GM19452 (cell line): Measurements from ENCODE around the gene SATL1.
"Not testable (repeated sequence)": the region's sequence is repeated elsewhere in the genome, so short reads cannot be mapped to it uniquely, and the experiment has no call there.

Experiments
- ATAC-seq: cut with Tn5 transposase; IDR thresholded peaks from one replicate; pipeline ENCODE4 v1.9.1; 2021; ENCODE audit not compliant: unreplicated experiment

Gene SATL1

DNA sequence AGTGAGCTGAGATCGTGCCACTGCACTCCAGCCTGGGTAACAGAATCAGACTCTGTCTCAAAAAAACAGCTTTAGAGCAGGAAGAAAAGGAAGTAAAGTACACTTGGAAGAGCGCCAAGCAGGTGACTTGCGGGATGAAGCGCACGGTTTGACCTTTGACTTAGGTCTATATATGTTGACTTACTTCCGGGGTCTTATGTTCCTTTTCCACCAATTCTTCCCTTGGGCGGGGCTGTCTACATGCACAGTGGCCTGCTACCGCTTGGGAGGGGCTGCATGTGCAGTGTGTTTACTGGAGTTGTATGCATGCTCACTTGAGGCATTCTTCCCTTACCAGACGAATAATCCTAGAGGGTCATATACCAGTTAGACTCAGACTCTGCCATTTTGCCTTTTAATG, 131.3 kb downstream of the SATL1 start:
- ATAC-seq, result no peak

DNA sequence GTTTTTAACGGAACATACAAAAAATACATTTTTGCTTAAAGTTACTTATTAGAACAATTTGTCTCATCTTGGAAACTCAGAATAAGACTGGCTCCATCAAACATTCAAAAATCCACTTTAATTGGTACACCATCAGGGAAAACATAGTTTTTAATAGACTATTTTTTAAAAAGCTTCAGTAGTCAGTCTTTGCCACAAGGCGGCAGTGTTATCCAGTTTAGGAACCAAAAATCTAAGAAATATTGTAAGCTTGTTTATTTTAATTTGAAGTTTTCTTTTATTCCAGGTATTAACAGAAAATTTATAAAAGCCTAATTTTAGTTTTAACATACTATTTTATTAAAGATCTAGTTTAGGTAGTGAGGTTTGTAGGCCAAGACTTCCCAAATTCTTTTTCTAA, 132.2 kb downstream of the SATL1 start:
- ATAC-seq, result no peak

DNA sequence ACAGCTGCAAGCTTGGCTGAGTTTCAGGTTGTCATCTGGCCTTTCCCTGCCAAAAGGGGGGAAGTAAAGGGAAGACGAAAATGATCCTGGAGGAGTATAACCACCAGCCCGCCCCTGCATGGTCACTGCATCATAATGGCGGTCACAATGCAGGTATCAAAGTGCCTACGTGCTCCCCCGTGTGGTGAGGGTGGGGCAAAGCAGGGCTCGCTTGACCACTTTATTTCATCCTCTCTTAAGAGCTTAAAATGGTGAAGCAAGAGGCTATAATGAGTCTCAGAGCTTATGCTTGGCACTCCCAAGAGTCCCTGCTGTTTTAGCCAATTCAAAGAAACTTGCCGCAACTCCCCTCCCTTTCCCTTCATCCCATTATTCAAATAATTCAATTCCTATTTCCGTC, 134.3 kb downstream of the SATL1 start:
- ATAC-seq, result no peak

DNA sequence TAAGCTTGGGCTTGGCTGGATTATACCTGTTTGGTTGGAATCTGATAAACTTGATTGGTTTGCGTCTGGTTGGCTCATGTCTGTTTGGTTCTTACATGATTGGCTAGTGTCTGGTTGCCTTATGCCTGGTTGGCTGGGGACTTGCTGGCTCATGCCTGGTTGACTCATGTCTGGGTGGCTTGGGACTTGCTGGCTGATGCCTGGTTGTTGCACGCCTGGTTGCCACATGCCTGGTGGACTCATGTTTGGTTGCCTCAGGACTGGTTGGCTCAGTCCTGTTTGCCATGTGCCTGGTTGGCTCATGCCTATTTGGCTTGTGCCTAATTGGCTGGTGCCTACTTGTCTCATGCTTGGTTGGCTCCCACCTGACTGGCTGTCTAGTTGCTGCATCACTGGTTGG, 135.4 kb downstream of the SATL1 start:
- no peak for ATAC-seq

DNA sequence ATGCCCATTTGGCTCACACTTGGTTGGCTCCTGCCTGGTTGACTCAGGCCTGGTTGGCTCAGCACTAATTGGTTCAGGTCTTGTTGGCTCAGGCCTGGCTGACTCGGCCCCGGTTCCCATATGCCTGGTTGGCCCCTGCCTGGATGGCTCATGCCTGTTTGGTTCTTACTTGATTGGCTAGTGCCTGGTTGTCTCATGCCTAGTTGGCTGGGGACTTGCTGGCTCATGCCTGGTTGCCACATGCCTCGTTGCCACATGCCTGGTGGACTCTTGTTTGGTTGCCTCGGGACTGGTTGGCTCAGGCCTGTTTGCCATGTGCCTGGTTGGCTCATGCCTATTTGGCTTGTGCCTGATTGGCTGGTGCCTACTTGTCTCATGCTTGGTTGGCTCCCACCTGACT, 136.2 kb downstream of the SATL1 start:
- ATAC-seq, result no peak

DNA sequence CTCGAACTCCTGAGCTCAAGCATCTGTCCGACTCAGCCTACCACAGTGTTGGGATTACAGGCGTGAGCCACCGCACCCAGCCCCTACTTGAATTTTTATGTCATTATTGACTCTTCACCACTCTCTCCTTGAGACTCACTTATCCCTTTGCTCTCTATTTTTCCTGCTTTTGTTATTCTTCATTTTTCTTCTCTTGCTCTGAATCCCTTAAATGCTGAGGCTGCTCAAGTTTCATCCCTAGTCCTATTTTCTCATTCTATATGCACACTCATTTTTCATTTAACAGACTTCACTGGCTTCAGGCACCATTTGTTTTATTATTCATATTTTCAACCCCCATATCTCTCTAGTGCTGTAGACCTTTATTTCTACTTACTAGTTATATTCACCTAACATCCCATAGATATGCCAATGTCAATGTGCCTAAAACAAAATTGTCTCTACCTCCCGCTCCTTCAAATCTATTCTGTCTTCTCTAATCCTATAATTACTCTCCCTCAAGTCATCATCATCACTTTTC, 154.2 kb downstream of the SATL1 start:
- ATAC-seq, result no peak

DNA sequence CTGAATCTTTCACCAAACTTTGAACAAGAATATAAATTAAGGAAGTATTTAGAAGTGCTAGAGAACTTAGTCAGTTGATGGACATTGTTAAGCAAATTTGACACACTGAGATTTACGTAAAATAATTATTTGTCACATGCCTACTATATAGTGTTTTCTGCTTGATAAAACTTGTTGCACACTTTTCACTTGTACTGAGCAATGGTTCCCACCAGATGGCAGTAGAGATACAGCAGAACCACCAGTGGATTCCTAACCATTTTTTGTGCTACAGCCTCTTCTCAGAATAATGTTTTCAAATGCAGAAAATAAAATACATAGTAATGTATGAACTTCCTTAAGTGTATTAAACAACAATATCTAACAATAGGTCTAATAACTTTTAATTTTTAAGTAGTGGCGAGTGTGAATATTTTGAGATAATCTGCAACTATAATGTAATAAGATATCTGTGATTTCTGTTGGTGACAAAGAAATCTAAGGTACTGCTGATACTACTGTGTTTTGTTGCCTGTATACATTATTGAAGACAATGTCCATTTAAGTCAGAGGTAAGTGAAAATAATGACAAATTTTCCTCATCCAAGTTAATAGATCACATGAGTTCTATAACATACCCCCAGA, 158.7 kb downstream of the SATL1 start:
- peak; percentile 75 for ATAC-seq

DNA sequence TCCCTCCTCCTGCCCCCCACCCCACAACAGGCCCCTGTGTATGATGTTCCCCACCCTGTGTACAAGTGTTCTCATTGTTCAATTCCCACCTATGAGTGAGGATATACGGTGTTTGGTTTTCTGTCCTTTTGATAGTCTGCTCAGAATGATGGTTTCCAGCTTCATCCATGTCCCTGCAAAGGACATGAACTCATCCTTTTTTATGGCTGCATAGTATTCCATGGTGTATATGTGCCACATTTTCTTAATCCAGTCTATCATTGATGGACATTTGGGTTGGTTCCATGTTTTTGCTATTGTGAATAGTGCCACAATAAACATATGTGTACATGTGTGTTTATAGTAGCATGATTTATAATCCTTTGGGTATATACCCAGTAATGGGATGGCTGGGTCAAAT, 166.3 kb downstream of the SATL1 start:
- ATAC-seq, result not testable (repeated sequence)

DNA sequence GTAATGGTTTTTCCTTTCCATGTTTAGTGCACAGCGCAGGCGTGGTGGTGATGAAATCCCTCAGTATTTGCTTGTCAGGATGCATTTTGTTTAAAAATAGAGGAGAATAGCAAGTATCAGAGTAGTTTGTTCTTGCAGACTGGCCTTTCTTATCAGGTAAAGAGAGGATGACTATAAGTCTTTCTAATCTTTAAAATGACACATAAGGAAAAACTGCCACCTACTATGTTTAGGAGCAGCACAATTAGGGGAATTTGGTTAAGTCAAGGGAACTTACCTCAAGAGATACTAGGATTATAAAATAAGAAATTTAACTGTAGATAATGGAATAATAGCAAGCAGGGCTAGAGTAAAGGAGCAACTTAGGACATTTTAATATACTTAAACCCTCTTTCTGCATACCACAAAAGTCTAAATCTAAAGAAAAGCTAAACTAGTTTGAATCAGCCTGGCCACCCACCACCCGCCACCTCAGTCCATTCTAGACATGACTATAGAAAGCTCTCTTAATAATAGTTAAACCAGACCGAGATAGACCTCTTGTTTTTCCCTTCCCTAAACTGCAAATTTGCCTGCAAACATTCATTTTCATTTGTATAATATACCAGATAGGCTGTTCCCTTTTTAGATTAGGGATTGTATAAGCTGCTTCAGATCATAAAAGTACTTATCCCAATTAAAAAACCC, 177.9 kb downstream of the SATL1 start:
- ATAC-seq, result no peak

DNA sequence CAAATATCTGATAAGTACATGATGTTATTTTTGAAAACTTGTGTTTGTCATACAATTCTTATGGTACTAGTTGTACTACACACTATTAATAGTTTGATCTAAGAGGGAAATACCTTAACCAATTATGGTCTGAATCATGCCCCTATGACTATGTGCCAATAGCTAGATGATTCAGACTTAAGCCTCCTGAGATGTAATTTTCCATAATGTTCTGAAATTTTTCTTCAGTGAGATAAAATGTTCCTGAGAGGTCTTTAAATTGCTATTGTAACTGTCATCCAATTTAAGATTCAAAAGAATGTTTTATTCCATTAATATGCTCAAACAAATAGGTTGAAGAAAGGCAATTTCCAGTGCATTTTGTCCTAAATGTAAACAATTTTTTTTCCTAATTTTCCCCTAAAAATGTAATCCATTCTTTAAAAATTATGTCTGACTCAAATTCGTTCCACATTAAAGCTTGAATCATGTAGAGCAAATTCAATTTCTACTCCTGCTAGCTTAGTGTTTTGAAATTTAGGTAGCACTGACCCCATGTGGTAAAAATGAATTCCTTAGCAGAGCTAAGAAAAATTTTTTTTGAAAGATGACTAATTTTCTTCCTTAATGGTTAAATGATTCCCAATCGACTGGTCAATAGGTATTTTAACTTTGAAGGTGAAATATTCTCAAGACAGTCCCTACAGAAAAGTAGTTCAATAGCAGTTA, 190.8 kb downstream of the SATL1 start:
- ATAC-seq, result no peak

DNA sequence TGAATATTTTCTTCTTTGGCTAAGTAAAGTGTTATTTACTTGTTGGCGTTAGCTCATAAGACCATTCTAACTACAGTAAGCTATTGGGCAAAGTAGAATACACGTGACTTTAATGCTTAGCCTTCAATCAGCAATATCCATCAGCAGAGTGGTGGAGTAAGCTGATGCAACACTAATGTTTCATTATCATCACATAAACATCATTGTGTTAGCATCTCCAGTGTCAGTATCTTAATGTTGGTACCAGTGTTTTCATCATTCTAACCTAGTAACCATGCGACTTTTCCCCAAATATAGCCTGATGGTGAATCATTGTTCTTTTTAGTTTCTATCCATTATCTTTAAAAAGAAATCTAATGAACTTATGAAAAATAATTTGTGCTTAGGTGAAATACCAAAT, 191.4 kb downstream of the SATL1 start:
- no peak for ATAC-seq

DNA sequence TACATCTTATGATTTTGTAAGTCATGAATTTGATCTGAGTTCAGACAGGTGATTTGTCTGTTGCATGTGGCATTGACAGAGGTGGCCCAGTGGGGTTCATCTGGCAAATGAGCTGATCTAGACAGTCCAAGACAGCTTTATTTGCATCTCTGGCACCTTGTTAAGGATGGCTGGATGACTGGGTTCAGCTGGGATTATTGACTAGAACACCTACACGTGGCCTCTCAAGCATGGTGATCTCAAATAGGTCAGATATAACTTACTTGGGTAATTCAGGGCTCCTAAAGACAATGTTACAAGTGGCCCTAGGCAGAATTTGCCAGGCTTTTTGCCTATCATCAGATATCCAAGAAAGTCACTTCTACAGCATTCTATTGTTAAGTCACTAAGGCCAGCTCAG, 192.0 kb downstream of the SATL1 start:
- ATAC-seq, result no peak
